IPS-18a (cell line): ENCODE data around the gene PHOX2A.
A peak's percentile ranks its signal among the peaks of the same experiment; 100 is the strongest.

Source experiments
- H3K27ac ChIP-seq: one replicate; pipeline ENCODE4 v1.5.1; 2013; ENCODE audit warnings: low read length
- H3K27me3 ChIP-seq: one replicate; pipeline ENCODE4 v1.6.1; 2013; ENCODE audit warnings: mild to moderate bottlenecking, low read length; ENCODE audit not compliant: control insufficient read depth, insufficient read depth
- H3K36me3 ChIP-seq: one replicate; pipeline ENCODE4 v1.6.1; 2013; ENCODE audit warnings: low read depth, low read length; ENCODE audit not compliant: control insufficient read depth
- H3K4me1 ChIP-seq: one replicate; pipeline ENCODE4 v1.6.1; 2013; ENCODE audit warnings: low read depth, low read length; ENCODE audit not compliant: control insufficient read depth
- H3K4me3 ChIP-seq: one replicate; pipeline ENCODE4 v1.5.1; 2013; ENCODE audit warnings: low read length
- H3K9ac ChIP-seq: one replicate; pipeline ENCODE4 v1.6.1; 2013; ENCODE audit warnings: mild to moderate bottlenecking, low read length, moderate library complexity
- H3K9me3 ChIP-seq: one replicate; pipeline ENCODE4 v1.6.1; 2013; ENCODE audit warnings: low read depth, low read length; ENCODE audit not compliant: control insufficient read depth

PHOX2A gene

DNA sequence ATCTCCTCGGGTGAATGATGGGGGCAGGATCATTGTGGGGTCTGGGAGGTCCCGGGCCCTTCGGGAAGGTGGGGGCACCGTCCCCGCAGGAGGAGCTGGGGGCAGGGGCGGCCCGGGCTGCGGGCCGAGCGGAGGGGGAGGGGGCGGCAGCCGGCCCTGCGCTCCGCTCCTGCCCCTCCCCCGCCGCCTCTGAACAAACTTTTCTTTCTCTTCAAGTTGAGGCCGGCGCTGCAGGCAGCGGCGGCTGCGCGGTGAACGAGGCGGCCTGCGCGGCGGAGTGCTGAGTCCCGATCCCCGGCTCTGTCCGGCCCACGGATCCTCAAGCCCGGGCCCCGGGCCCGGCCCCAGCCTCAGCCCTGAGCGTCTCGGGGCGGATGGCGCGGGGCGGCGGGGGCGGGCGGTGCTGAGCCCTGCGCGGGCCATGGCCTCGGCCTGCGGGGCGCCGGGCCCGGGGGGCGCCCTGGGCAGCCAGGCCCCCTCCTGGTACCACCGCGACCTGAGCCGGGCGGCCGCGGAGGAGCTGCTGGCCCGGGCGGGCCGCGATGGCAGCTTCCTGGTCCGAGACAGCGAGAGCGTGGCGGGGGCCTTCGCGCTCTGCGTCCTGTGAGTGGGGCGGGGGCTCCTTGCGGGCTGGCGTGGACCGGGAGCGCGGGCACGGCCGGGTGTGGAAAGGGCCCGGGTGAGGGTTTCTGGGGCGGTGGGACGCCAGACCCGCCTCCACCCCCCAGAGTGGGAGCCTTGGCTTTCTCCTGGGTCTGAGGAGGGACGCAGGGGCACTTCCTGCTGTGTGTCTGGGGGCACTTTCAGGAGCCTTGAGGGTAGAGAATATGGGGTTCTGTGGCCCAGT lies 19.2 kb downstream of the PHOX2A start, which contains the start of gene INPPL1:
Gene INPPL1, plus strand, starts transcription at position 204 of the 847 bp plus-strand sequence. Its CDS starts 218 bp downstream, at position 422.
- Histone ChIP-seq H3K4me1 (peaks cover 23% of the 10 kb centered on the region), H3K4me3 (peak within 1 kb of the TSS; percentile 91), H3K9ac (peak within 1 kb of the TSS; percentile 86), H3K27me3 (peaks cover 6% of the 10 kb centered on the region), H3K27ac (peak within 1 kb of the TSS; percentile 35), H3K9me3 (no peaks in the 10 kb centered on the region), H3K36me3 (peaks cover 12% of the 10 kb centered on the region)

DNA sequence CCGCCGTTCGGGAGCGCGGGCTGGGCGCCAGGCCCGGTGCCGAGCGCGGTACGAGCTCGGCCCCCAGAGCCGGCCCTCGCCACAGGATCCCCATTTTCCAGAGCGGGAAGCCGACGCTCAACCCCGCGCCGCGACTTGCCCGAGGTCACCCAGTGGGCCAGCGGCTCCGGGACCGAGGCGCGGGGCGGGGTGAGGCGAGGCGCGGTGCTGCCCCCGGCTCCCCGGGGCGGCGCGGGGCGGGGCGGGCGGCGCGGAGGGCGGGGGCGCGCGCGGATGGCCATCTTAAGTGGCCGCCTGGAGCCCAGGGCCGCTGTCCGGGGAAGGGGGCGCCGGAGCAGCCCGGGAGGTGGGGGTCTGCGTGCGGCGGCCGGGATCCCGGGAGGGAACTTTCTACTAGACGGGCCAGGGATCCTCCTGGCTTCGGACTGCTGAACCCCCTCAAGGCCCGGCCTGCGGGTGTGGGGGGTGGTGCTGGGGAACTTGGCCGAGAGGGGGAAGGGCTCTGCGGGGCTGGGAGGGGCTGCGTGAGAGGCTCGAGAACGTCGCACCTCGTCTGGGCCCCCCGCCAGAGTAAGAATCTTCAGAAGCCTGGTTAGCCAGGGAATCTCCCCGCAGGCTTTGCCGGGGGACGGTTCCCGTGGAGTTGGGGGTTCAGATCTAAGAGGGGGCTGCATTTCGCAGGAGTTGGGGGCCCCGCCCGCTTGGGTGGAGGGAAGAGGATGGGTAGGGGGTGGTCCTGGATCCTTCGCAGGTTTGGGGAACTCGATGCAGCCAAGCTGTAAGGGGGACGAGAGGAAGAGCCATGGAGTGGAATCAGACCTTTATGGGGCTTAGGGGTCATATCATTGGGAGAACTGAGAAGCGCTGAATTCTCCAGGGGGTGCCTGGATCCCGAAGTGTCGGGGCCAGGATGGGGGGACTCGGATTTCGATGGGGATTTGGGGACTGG lies 20.1 kb downstream of the PHOX2A start:
- peaks cover 6% of the 10 kb centered on the region for H3K27me3 ChIP-seq
- peak overlapping the region; percentile 35 for H3K27ac ChIP-seq
- peak overlapping the region; percentile 91 for H3K4me3 ChIP-seq
- H3K4me1 ChIP-seq, result peaks cover 23% of the 10 kb centered on the region
- H3K9me3 ChIP-seq, result no peaks in the 10 kb centered on the region
- peaks cover 4% of the 10 kb centered on the region for H3K36me3 ChIP-seq
- H3K9ac ChIP-seq, result peak overlapping the region; percentile 86

DNA sequence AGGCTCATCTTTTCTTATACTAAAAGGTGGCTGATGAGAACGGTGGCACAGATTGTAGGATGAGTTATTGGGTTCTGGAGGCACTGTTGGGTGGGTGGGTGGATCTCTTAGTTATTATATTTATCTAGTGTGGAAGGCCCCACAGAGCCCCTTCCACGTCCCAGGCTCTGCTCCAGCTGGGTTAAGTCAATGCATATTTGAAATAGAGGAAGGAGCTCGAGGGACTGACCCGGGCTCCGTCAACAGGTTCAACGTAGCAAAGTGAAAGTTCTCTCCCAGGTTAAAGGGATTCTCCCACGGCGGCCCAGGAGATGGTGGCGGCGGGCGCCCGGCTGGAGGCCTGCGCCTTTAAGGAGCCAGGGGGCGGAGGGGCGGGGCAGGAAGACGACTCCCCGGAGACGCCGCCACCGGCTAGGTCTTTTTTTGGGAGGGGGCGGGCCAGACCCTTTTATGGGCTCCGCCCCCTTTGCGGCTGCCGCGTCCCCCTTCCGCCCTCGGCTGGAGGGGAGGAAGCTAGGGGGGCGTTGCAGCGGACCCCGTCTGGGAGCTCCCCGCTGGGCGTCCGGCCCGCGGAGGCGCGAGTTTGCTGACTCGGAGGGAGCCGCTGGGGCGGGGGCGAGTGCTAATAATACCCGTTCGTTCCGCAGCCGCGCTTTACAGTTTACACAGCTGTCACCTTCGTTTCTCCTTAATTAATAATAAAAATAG lies 20.9 kb downstream of the PHOX2A start:
- H3K9ac ChIP-seq, result peak overlapping the region; percentile 23
- H3K4me1 ChIP-seq, result peaks cover 23% of the 10 kb centered on the region
- no peaks in the 10 kb centered on the region for H3K36me3 ChIP-seq
- peak overlapping the region; percentile 64 for H3K4me3 ChIP-seq
- no peaks in the 10 kb centered on the region for H3K9me3 ChIP-seq
- no peak overlapping the region for H3K27ac ChIP-seq
- H3K27me3 ChIP-seq, result peaks cover 6% of the 10 kb centered on the region

DNA sequence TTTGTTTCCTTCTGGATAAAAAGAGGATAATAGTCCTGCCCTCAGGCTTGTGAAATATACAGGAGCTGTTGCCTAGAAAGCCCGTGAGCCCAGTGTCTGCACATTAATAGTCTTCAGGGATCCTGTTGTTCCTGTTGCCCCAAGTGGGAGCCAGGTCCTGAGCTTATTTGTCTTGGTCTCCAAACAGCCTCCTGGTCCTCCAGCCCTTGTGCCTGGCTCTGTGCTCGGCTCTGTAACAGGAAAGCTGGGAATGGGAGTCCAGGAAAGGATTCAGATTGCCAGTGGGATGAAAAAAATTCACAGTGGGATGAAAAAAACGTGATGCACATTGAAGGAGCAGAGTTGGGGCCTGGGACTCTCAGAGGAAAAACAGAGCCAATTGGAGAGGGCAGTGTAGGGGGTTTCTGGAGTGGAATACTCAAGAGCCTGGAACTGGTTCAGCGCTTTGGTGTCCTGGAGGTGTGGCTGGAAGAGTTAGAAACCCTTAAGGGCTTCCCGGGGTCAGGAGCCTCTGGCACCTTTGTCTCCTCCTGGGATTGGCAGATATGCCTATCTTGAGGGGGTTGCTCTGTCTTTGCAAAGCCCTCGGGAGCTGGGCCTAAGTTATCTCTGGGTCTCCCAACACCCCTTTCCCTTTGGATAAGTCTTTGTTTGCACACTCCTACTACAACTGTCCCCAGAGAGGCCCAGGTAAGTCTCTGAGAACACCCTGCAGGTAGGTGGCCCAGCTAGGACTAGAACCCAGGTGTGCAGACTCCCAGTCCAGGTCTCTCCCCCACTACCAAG lies 21.7 kb downstream of the PHOX2A start:
- H3K27ac ChIP-seq, result no peak overlapping the region
- H3K9me3 ChIP-seq, result no peaks in the 10 kb centered on the region
- H3K4me1 ChIP-seq, result peaks cover 23% of the 10 kb centered on the region
- peak overlapping the region; percentile 23 for H3K9ac ChIP-seq
- H3K27me3 ChIP-seq, result peaks cover 6% of the 10 kb centered on the region
- H3K4me3 ChIP-seq, result peak overlapping the region; percentile 64
- no peaks in the 10 kb centered on the region for H3K36me3 ChIP-seq

DNA sequence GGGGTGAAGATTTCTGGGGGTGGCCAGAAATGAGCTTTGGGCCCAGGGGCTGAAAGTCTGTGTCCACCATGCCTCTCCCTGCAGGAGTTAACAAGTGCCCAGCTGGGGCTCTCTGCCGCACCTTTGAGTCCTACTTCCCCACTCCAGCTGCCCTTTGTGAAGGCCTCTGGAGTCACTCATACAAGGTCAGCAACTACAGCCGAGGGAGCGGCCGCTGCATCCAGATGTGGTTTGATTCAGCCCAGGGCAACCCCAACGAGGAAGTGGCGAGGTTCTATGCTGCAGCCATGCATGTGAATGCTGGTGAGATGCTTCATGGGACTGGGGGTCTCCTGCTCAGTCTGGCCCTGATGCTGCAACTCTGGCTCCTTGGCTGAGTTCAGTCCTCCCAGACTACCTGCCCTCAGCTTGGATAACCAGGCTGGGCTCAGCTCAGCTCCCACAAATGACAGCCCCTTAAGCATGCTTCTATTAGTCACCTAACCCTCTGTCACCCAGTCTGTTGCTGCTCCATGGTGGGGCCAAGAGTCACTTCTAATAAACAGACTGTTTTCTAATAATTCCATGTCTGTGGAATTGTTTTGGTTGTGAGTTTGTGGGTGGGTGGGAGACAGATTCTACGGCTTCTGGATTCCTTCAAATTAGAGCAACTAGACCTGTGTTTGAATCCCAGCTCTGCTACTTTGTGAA lies 22.4 kb downstream of the PHOX2A start:
- Histone ChIP-seq H3K9me3 (no peaks in the 10 kb centered on the region), H3K27me3 (peaks cover 6% of the 10 kb centered on the region), H3K4me3 (no peak overlapping the region), H3K36me3 (no peaks in the 10 kb centered on the region), H3K4me1 (peaks cover 22% of the 10 kb centered on the region), H3K9ac (no peak overlapping the region), H3K27ac (no peak overlapping the region)

DNA sequence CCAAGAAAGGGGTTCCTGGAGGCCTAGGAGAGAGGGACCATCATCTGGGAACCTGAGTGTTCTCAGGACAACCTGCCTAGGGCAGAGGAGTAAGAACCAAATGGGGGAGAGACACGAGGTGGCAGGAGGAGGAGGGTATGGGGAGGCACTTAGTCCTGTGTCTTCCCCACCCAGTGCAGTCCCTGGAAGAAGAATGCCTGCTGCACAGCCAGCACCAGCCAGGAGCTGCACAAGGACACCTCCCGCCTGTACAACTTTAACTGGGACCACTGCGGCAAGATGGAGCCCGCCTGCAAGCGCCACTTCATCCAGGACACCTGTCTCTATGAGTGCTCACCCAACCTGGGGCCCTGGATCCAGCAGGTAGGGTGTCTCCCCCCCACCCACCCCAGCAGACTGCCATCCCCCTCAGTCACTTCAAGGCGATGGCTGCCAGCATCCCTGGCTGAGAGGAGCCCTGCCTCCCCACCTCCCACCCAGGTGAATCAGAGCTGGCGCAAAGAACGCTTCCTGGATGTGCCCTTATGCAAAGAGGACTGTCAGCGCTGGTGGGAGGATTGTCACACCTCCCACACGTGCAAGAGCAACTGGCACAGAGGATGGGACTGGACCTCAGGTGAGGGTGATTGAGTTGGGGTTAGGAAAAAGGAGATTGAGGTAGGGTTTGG lies 23.1 kb downstream of the PHOX2A start:
- no peaks in the 10 kb centered on the region for H3K36me3 ChIP-seq
- H3K4me3 ChIP-seq, result no peak overlapping the region
- peaks cover 6% of the 10 kb centered on the region for H3K27me3 ChIP-seq
- H3K9me3 ChIP-seq, result no peaks in the 10 kb centered on the region
- no peak overlapping the region for H3K9ac ChIP-seq
- H3K4me1 ChIP-seq, result peaks cover 18% of the 10 kb centered on the region
- no peak overlapping the region for H3K27ac ChIP-seq

DNA sequence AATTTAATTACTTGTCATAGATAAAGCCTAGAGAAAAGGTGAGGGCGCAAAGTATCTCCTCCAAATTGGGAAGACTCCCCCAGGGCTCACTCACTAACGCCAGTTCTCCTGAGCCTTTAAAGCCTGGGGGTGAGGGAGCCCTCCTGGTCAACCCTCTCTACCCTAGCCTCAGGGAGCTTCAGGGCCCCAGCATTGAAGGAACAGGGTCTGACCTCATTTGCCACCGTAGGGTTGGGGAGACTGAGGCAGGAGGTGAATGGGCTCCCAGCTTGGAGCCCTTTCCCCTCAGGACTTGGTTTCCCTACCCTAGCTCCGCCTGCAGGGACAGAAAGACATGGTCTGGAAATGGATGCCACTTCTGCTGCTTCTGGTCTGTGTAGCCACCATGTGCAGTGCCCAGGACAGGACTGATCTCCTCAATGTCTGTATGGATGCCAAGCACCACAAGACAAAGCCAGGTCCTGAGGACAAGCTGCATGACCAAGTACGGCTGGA lies 25.7 kb downstream of the PHOX2A start:
- Histone ChIP-seq H3K4me3 (no peak overlapping the region), H3K36me3 (no peaks in the 10 kb centered on the region), H3K4me1 (peaks cover 12% of the 10 kb centered on the region), H3K9ac (no peak overlapping the region), H3K27me3 (no peaks in the 10 kb centered on the region), H3K27ac (no peak overlapping the region), H3K9me3 (no peaks in the 10 kb centered on the region)

DNA sequence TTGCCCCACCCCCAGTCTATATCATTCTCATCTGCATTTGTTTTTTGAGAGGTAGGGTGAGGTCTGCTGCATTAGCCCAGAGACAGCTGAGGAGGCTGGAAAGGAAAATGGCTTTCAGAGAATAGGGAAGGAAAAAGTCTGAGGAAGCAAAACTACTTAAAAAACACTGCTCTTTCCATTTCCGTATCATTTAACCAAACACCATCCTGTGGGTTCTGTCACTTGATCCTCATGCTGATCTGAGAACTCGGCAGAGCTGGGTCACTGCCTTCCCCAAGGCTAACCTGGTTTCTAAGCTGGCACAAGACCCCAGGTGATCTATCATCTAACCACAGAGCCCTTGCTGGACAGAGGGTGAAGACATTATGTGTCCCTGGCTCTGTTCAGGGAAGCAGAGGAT lies 26.1 kb downstream of the PHOX2A start:
- H3K9ac ChIP-seq, result no peak overlapping the region
- no peak overlapping the region for H3K27ac ChIP-seq
- H3K36me3 ChIP-seq, result no peaks in the 10 kb centered on the region
- H3K4me3 ChIP-seq, result no peak overlapping the region
- H3K27me3 ChIP-seq, result no peaks in the 10 kb centered on the region
- H3K9me3 ChIP-seq, result no peaks in the 10 kb centered on the region
- peaks cover 11% of the 10 kb centered on the region for H3K4me1 ChIP-seq

DNA sequence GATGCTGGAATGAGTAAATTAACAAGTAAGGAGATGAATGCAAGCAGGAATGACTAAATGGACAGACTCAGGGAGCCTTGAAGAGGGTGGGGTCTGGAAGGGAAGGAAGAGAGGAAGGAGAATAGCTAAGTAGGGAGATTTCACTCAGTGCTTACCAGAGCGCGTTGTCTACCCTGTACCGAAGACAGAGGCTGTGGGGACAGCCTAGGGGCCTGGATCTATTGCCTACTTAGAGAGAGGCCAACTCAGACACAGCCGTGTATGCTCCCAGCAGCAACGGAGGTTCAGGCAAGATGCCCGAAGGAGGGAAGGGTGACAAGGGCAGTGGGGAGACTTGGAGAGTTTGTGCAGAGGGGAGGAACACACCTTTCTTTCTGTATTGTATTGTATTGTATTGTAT lies 27.3 kb downstream of the PHOX2A start, which contains the start of gene FOLR2:
Gene FOLR2, plus strand, starts transcription at position 157 of the 400 bp plus-strand sequence. CDS start 1,791 bp downstream, outside the sequence.
- no peaks in the 10 kb centered on the region for H3K36me3 ChIP-seq
- no peak within 1 kb of the TSS for H3K27ac ChIP-seq
- no peaks in the 10 kb centered on the region for H3K9me3 ChIP-seq
- no peaks in the 10 kb centered on the region for H3K4me1 ChIP-seq
- H3K27me3 ChIP-seq, result no peaks in the 10 kb centered on the region
- H3K9ac ChIP-seq, result no peak within 1 kb of the TSS
- no peak within 1 kb of the TSS for H3K4me3 ChIP-seq

DNA sequence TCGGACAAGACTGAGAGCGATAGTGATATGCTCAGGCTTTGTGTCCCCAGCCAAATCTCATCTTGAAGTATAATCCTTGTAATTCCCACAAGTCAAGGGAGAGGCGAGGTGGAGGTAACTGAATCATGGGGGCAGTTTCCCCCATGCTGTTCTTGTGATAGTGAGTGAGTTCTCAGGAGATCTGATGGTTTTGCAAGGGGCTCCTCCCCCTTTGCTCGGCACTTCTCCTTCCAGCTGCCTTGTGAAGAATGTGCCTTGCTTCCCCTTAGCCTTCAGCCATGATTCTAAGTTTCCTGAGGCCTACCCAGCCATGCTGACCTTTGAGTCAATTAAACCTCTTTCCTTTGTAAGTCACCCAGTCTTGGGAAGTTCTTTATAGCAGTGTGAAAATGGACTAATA lies 34.9 kb downstream of the PHOX2A start:
- no peak overlapping the region for H3K9ac ChIP-seq
- no peak overlapping the region for H3K4me3 ChIP-seq
- H3K4me1 ChIP-seq, result no peaks in the 10 kb centered on the region
- H3K9me3 ChIP-seq, result no peaks in the 10 kb centered on the region
- no peaks in the 10 kb centered on the region for H3K36me3 ChIP-seq
- no peak overlapping the region for H3K27ac ChIP-seq
- H3K27me3 ChIP-seq, result no peaks in the 10 kb centered on the region
